Ishikawa (cell line): Measurements from ENCODE around the gene PARPBP.

Source experiments
- CEBPB ChIP-seq: IDR thresholded peaks from 2 replicates; pipeline ENCODE4 v1.6.1; 2012
- CREB1 ChIP-seq: IDR thresholded peaks from 2 replicates; pipeline ENCODE4 v1.6.1; 2012; ENCODE audit warnings: low read depth
- FOXM1 ChIP-seq: IDR thresholded peaks from 2 replicates; pipeline ENCODE4 v1.6.1; 2012; ENCODE audit warnings: low read depth, borderline replicate concordance
- NFIC ChIP-seq: IDR thresholded peaks from 2 replicates; pipeline ENCODE4 v1.6.1; 2012
- RAD21 ChIP-seq: IDR thresholded peaks from 2 replicates; pipeline ENCODE4 v1.6.1; 2012; ENCODE audit warnings: low read depth
- TAF1 ChIP-seq: IDR thresholded peaks from 2 replicates; pipeline ENCODE4 v1.6.1; 2012; ENCODE audit warnings: low read depth, mild to moderate bottlenecking
- TCF12 ChIP-seq: IDR thresholded peaks from 2 replicates; pipeline ENCODE4 v1.6.1; 2012; ENCODE audit warnings: low read depth
- USF1 ChIP-seq: IDR thresholded peaks from 2 replicates; pipeline ENCODE4 v1.6.1; 2012
- YY1 ChIP-seq: IDR thresholded peaks from 2 replicates; pipeline ENCODE4 v1.6.1; 2012; ENCODE audit warnings: low read depth

- TF ChIP-seq RAD21 (no peak), USF1 (no peak), TAF1 (no peak), YY1 (no peak), TCF12 (no peak), FOXM1 (no peak), CREB1 (no peak), CEBPB (no peak), NFIC (no peak)
Observed at GRCh38 chr12:102118874-102119273, 1.1 kb upstream of the PARPBP start.
